ENCODE measurements around the gene FSTL4.

The FSTL4 gene

GRCh38 chr5:133299021-133299420 is 313.3 kb downstream of the FSTL4 start:
- Mint-ChIP-seq H3K27me3 (no peaks in the 10 kb centered on the region), H3K27ac (no peak overlapping the region), H3K4me1 (peaks cover 3% of the 10 kb centered on the region), H3K4me3 (no peak overlapping the region), H3K9me3 (no peaks in the 10 kb centered on the region), H3K36me3 (no peaks in the 10 kb centered on the region)

- Mint-ChIP-seq H3K36me3 (no peaks in the 10 kb centered on the region), H3K27ac (no peak overlapping the region), H3K27me3 (no peaks in the 10 kb centered on the region), H3K4me3 (no peak overlapping the region), H3K9me3 (no peaks in the 10 kb centered on the region), H3K4me1 (peaks cover 3% of the 10 kb centered on the region)
These were observed 313.9 kb downstream of the FSTL4 start for GRCh38 chr5:133298447-133298846.

GRCh38 chr5:133297293-133297692 is 315.0 kb downstream of the FSTL4 start:
- Mint-ChIP-seq H3K27ac (no peak overlapping the region), H3K4me3 (no peak overlapping the region), H3K36me3 (no peaks in the 10 kb centered on the region), H3K27me3 (no peaks in the 10 kb centered on the region), H3K4me1 (peaks cover 3% of the 10 kb centered on the region), H3K9me3 (no peaks in the 10 kb centered on the region)

- no peaks in the 10 kb centered on the region for H3K27me3 Mint-ChIP-seq
These were observed 315.7 kb downstream of the FSTL4 start for GRCh38 chr5:133296624-133297023.

GRCh38 chr5:133295520-133295919 is 316.8 kb downstream of the FSTL4 start:
- Mint-ChIP-seq H3K4me3 (no peak overlapping the region), H3K4me1 (peaks cover 3% of the 10 kb centered on the region), H3K27ac (no peak overlapping the region), H3K9me3 (no peaks in the 10 kb centered on the region), H3K36me3 (no peaks in the 10 kb centered on the region), H3K27me3 (no peaks in the 10 kb centered on the region)

More at GRCh38 chr5:133296624-133297023, 315.7 kb downstream of the FSTL4 start:
- Mint-ChIP-seq H3K27ac (no peak overlapping the region), H3K9me3 (no peaks in the 10 kb centered on the region), H3K4me1 (peaks cover 3% of the 10 kb centered on the region), H3K4me3 (no peak overlapping the region), H3K36me3 (no peaks in the 10 kb centered on the region)

- Mint-ChIP-seq H3K4me3 (no peak overlapping the region), H3K27ac (no peak overlapping the region), H3K27me3 (no peaks in the 10 kb centered on the region), H3K9me3 (no peaks in the 10 kb centered on the region), H3K4me1 (peaks cover 3% of the 10 kb centered on the region), H3K36me3 (no peaks in the 10 kb centered on the region)
These were observed 318.0 kb downstream of the FSTL4 start for GRCh38 chr5:133294380-133294779.

GRCh38 chr5:133293960-133294359 is 318.4 kb downstream of the FSTL4 start:
- Mint-ChIP-seq H3K9me3 (no peaks in the 10 kb centered on the region), H3K27me3 (no peaks in the 10 kb centered on the region), H3K36me3 (no peaks in the 10 kb centered on the region)

GRCh38 chr5:133292300-133292699 is 320.0 kb downstream of the FSTL4 start:
- no peaks in the 10 kb centered on the region for H3K36me3 Mint-ChIP-seq
- H3K27ac Mint-ChIP-seq: no peak overlapping the region
- H3K27me3 Mint-ChIP-seq: no peaks in the 10 kb centered on the region
- no peak overlapping the region for H3K4me3 Mint-ChIP-seq
- H3K9me3 Mint-ChIP-seq: no peaks in the 10 kb centered on the region
- H3K4me1 Mint-ChIP-seq: no peaks in the 10 kb centered on the region

More at GRCh38 chr5:133293960-133294359, 318.4 kb downstream of the FSTL4 start:
- Mint-ChIP-seq H3K27ac (no peak overlapping the region), H3K4me1 (peaks cover 3% of the 10 kb centered on the region), H3K4me3 (no peak overlapping the region)

GRCh38 chr5:133291524-133291923 is 320.8 kb downstream of the FSTL4 start:
- no peaks in the 10 kb centered on the region for H3K9me3 Mint-ChIP-seq
- no peaks in the 10 kb centered on the region for H3K36me3 Mint-ChIP-seq
- no peaks in the 10 kb centered on the region for H3K4me1 Mint-ChIP-seq
- no peaks in the 10 kb centered on the region for H3K27me3 Mint-ChIP-seq
- H3K27ac Mint-ChIP-seq: no peak overlapping the region
- no peak overlapping the region for H3K4me3 Mint-ChIP-seq

GRCh38 chr5:133290669-133291240 is 321.6 kb downstream of the FSTL4 start:
- no peaks in the 10 kb centered on the region for H3K27me3 Mint-ChIP-seq
- no peaks in the 10 kb centered on the region for H3K4me1 Mint-ChIP-seq
- H3K36me3 Mint-ChIP-seq: no peaks in the 10 kb centered on the region
- no peak overlapping the region for H3K27ac Mint-ChIP-seq
- no peaks in the 10 kb centered on the region for H3K9me3 Mint-ChIP-seq
- no peak overlapping the region for H3K4me3 Mint-ChIP-seq

- H3K9me3 Mint-ChIP-seq: no peaks in the 10 kb centered on the region
- no peak overlapping the region for H3K27ac Mint-ChIP-seq
- no peak overlapping the region for H3K4me3 Mint-ChIP-seq
- H3K36me3 Mint-ChIP-seq: no peaks in the 10 kb centered on the region
- no peaks in the 10 kb centered on the region for H3K4me1 Mint-ChIP-seq
- no peaks in the 10 kb centered on the region for H3K27me3 Mint-ChIP-seq
These were observed 322.5 kb downstream of the FSTL4 start for GRCh38 chr5:133289686-133290367.

- Mint-ChIP-seq H3K4me1 (no peaks in the 10 kb centered on the region), H3K27me3 (no peaks in the 10 kb centered on the region), H3K9me3 (no peaks in the 10 kb centered on the region), H3K4me3 (no peak overlapping the region), H3K27ac (no peak overlapping the region), H3K36me3 (no peaks in the 10 kb centered on the region)
These were observed 324.8 kb downstream of the FSTL4 start for GRCh38 chr5:133287500-133287899.

GRCh38 chr5:133286483-133286882 is 325.9 kb downstream of the FSTL4 start:
- H3K4me3 Mint-ChIP-seq: no peak overlapping the region
- H3K9me3 Mint-ChIP-seq: no peaks in the 10 kb centered on the region
- H3K27ac Mint-ChIP-seq: no peak overlapping the region
- H3K36me3 Mint-ChIP-seq: no peaks in the 10 kb centered on the region
- no peaks in the 10 kb centered on the region for H3K27me3 Mint-ChIP-seq
- no peaks in the 10 kb centered on the region for H3K4me1 Mint-ChIP-seq

GRCh38 chr5:133285583-133286021 is 326.7 kb downstream of the FSTL4 start:
- no peak overlapping the region for H3K4me3 Mint-ChIP-seq
- H3K36me3 Mint-ChIP-seq: no peaks in the 10 kb centered on the region
- H3K4me1 Mint-ChIP-seq: no peaks in the 10 kb centered on the region
- H3K27ac Mint-ChIP-seq: no peak overlapping the region
- H3K27me3 Mint-ChIP-seq: no peaks in the 10 kb centered on the region
- H3K9me3 Mint-ChIP-seq: no peaks in the 10 kb centered on the region

- H3K9me3 Mint-ChIP-seq: no peaks in the 10 kb centered on the region
- H3K4me1 Mint-ChIP-seq: no peaks in the 10 kb centered on the region
- no peaks in the 10 kb centered on the region for H3K27me3 Mint-ChIP-seq
- no peaks in the 10 kb centered on the region for H3K36me3 Mint-ChIP-seq
- no peak overlapping the region for H3K27ac Mint-ChIP-seq
- no peak overlapping the region for H3K4me3 Mint-ChIP-seq
These were observed 328.0 kb downstream of the FSTL4 start for GRCh38 chr5:133284306-133284705.

- Mint-ChIP-seq H3K9me3 (no peaks in the 10 kb centered on the region), H3K36me3 (no peaks in the 10 kb centered on the region), H3K4me3 (no peak overlapping the region), H3K27me3 (no peaks in the 10 kb centered on the region), H3K4me1 (no peaks in the 10 kb centered on the region), H3K27ac (no peak overlapping the region)
These were observed 334.0 kb downstream of the FSTL4 start for GRCh38 chr5:133278317-133278716.

- Mint-ChIP-seq H3K4me1 (no peaks in the 10 kb centered on the region), H3K27me3 (no peaks in the 10 kb centered on the region), H3K36me3 (no peaks in the 10 kb centered on the region), H3K27ac (no peak overlapping the region), H3K4me3 (no peak overlapping the region), H3K9me3 (no peaks in the 10 kb centered on the region)
These were observed 334.6 kb downstream of the FSTL4 start for GRCh38 chr5:133277744-133278143.
